ENCODE data around the gene UGT1A9.
"Not testable (repeated sequence)": the region's sequence is repeated elsewhere in the genome, so short reads cannot be mapped to it uniquely, and the experiment has no call there.

UGT1A9 gene

DNA sequence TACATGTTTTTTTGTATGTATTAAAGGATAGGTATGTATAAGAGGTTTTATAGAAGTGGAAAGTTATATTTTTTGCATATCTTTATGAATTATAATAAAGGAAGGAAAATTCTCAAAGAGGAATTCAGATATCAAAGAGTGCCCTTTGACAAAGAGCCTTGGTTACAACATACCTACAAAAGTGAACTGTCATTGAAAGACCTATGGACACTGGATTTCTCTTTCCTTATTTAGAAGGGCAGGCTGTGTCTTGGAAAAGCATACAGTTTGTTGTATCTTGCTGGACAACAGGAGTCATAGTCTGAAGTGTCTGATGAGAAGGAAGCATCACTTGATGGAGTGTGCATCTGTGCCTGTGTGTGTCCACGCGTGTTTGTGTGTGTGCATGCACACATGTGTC lies 20.3 kb upstream of the UGT1A9 start:
- DNase-seq (no peak), ATAC-seq (ENCODE audit: insufficient read depth, low read depth) (no peak)
- Histone ChIP-seq H3K27me3 (ENCODE audit: insufficient read depth, low read length, poor library complexity) (no peaks in the 10 kb centered on the region), H3K4me1 (ENCODE audit: insufficient read depth, low read length) (no peaks in the 10 kb centered on the region), H3K9me3 (ENCODE audit: insufficient read depth, low read length, severe bottlenecking) (no peaks in the 10 kb centered on the region), H3K4me2 (ENCODE audit: insufficient read depth, low read length) (no peak overlapping the region), H3K36me3 (ENCODE audit: insufficient read depth, low read length) (no peaks in the 10 kb centered on the region), H3K79me2 (ENCODE audit: insufficient read depth, low read length) (no peaks in the 10 kb centered on the region), H3K4me3 (ENCODE audit: low read depth in 1 of 2, low read length in 2 of 2) (no peak overlapping the region), H3K9ac (ENCODE audit: low read depth, low read length) (no peak overlapping the region), H4K20me1 (ENCODE audit: insufficient read depth, low read length) (no peaks in the 10 kb centered on the region), H3K27ac (ENCODE audit: low read length) (no peak overlapping the region), H2AFZ (ENCODE audit: low read depth, low read length) (no peak overlapping the region)
- TF ChIP-seq, protein P1, sequence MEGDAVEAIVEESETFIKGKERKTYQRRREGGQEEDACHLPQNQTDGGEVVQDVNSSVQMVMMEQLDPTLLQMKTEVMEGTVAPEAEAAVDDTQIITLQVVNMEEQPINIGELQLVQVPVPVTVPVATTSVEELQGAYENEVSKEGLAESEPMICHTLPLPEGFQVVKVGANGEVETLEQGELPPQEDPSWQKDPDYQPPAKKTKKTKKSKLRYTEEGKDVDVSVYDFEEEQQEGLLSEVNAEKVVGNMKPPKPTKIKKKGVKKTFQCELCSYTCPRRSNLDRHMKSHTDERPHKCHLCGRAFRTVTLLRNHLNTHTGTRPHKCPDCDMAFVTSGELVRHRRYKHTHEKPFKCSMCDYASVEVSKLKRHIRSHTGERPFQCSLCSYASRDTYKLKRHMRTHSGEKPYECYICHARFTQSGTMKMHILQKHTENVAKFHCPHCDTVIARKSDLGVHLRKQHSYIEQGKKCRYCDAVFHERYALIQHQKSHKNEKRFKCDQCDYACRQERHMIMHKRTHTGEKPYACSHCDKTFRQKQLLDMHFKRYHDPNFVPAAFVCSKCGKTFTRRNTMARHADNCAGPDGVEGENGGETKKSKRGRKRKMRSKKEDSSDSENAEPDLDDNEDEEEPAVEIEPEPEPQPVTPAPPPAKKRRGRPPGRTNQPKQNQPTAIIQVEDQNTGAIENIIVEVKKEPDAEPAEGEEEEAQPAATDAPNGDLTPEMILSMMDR (IDR thresholded peaks at IDR 0.05; ENCODE audit: borderline replicate concordance, extremely low read depth, low read length, poor library complexity, severe bottlenecking), result no peak
- TF ChIP-seq EZH2 (IDR thresholded peaks at IDR 0.05; ENCODE audit: borderline replicate concordance, low read depth, low read length, severe bottlenecking), result no peak

DNA sequence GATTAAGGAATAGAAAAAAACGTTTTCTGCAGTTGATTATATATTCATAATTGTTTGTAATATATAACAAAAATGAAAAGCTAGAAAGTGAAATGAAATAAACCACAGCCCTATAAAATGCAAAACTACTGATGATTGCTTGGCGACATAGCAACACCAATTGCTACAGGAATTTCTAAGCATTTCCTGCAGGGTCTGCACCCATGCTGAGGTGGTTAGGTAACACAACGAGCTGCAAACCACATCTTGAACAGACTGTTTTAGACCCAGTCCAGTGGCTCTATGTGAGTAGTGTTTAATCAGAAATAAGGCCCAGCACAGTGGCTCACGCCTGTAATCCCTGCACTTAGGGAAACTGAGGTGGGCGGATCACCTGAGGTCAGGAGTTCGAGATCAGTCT lies 17.2 kb upstream of the UGT1A9 start:
- no peaks in the 10 kb centered on the region for H3K79me2 ChIP-seq (ENCODE audit: insufficient read depth, low read length)
- no peak overlapping the region for H3K4me3 ChIP-seq (ENCODE audit: low read depth in 1 of 2, low read length in 2 of 2)
- no peaks in the 10 kb centered on the region for H3K4me1 ChIP-seq (ENCODE audit: insufficient read depth, low read length)
- DNase-seq, result no peak
- H3K9ac ChIP-seq (ENCODE audit: low read depth, low read length), result no peak overlapping the region
- no peak overlapping the region for H2AFZ ChIP-seq (ENCODE audit: low read depth, low read length)
- H3K36me3 ChIP-seq (ENCODE audit: insufficient read depth, low read length), result no peaks in the 10 kb centered on the region
- H3K9me3 ChIP-seq (ENCODE audit: insufficient read depth, low read length, severe bottlenecking), result no peaks in the 10 kb centered on the region
- no peak for ATAC-seq (ENCODE audit: insufficient read depth, low read depth)
- no peak overlapping the region for H3K4me2 ChIP-seq (ENCODE audit: insufficient read depth, low read length)
- H3K27me3 ChIP-seq (ENCODE audit: insufficient read depth, low read length, poor library complexity), result peaks cover 4% of the 10 kb centered on the region
- H4K20me1 ChIP-seq (ENCODE audit: insufficient read depth, low read length), result no peaks in the 10 kb centered on the region
- TF ChIP-seq, protein P1 (IDR thresholded peaks at IDR 0.05; ENCODE audit: borderline replicate concordance, extremely low read depth, low read length, poor library complexity, severe bottlenecking), result no peak
- TF ChIP-seq EZH2 (IDR thresholded peaks at IDR 0.05; ENCODE audit: borderline replicate concordance, low read depth, low read length, severe bottlenecking), result no peak
- no peak overlapping the region for H3K27ac ChIP-seq (ENCODE audit: low read length)

DNA sequence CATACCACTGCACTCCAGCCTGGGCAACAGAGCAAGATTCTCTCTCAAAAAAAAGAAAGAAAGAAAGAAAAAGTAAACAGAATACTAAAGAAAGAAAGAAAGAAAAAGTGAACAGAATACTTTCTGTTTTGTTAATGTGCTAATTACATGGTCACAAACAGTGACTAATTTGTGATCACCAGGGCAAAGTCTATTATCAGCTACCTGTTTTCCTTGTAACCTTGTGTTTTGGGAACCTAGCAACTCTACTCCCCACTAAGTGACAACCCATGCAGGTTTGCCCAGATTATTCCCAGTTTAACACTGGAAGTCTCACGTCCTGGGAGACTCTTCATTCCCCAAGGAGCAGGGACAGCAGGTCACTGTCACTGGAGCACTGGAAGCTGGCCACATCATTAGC lies 16.7 kb upstream of the UGT1A9 start:
- no peak overlapping the region for H3K4me2 ChIP-seq (ENCODE audit: insufficient read depth, low read length)
- ATAC-seq (ENCODE audit: insufficient read depth, low read depth) (no peak), DNase-seq (no peak)
- H3K79me2 ChIP-seq (ENCODE audit: insufficient read depth, low read length), result no peaks in the 10 kb centered on the region
- no peak overlapping the region for H3K27ac ChIP-seq (ENCODE audit: low read length)
- H3K27me3 ChIP-seq (ENCODE audit: insufficient read depth, low read length, poor library complexity), result peaks cover 7% of the 10 kb centered on the region
- H3K4me3 ChIP-seq (ENCODE audit: low read depth in 1 of 2, low read length in 2 of 2), result no peak overlapping the region
- H2AFZ ChIP-seq (ENCODE audit: low read depth, low read length), result no peak overlapping the region
- H3K9me3 ChIP-seq (ENCODE audit: insufficient read depth, low read length, severe bottlenecking), result no peaks in the 10 kb centered on the region
- TF ChIP-seq, protein P1 (IDR thresholded peaks at IDR 0.05; ENCODE audit: borderline replicate concordance, extremely low read depth, low read length, poor library complexity, severe bottlenecking), result no peak
- TF ChIP-seq EZH2 (IDR thresholded peaks at IDR 0.05; ENCODE audit: borderline replicate concordance, low read depth, low read length, severe bottlenecking), result no peak
- no peaks in the 10 kb centered on the region for H4K20me1 ChIP-seq (ENCODE audit: insufficient read depth, low read length)
- no peak overlapping the region for H3K9ac ChIP-seq (ENCODE audit: low read depth, low read length)
- no peaks in the 10 kb centered on the region for H3K4me1 ChIP-seq (ENCODE audit: insufficient read depth, low read length)
- H3K36me3 ChIP-seq (ENCODE audit: insufficient read depth, low read length), result no peaks in the 10 kb centered on the region

DNA sequence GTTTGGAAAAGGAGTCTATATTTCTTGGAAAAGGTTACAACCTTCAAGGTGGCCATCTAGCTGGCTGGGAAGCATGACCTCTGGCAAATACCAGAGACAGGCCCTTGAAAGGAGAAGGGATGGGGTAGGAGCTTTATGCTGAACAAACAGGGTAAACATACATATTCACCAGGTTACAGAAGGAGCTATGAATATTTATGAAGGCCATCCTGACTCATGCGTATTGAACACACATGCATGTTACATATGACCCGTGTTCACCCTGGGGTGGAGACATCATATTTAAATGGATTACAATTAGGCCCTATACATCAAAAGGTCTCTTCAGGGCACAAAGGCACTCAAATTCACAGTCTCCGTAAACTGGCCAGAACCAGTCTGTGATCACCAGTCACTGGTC lies 15.8 kb upstream of the UGT1A9 start:
- not testable (repeated sequence) for H3K4me3 ChIP-seq (ENCODE audit: low read depth in 1 of 2, low read length in 2 of 2); H4K20me1 ChIP-seq (ENCODE audit: insufficient read depth, low read length); H3K9ac ChIP-seq (ENCODE audit: low read depth, low read length); H3K36me3 ChIP-seq (ENCODE audit: insufficient read depth, low read length); H3K4me2 ChIP-seq (ENCODE audit: insufficient read depth, low read length); ATAC-seq (ENCODE audit: insufficient read depth, low read depth); H3K4me1 ChIP-seq (ENCODE audit: insufficient read depth, low read length); H3K79me2 ChIP-seq (ENCODE audit: insufficient read depth, low read length); DNase-seq; H3K27ac ChIP-seq (ENCODE audit: low read length); H2AFZ ChIP-seq (ENCODE audit: low read depth, low read length); H3K9me3 ChIP-seq (ENCODE audit: insufficient read depth, low read length, severe bottlenecking)
- peaks cover 11% of the 10 kb centered on the region for H3K27me3 ChIP-seq (ENCODE audit: insufficient read depth, low read length, poor library complexity)

Measured in DND-41 (cell line).